WTC11 (cell line): ENCODE results near the gene ZBTB12. TPM values are rescaled to one million over a fixed set of nuclear protein-coding genes. Genes with fewer than 3 reads are reported as not detected.
A peak's percentile ranks its signal among the peaks of the same experiment; 100 is the strongest.

Source experiments
- ATAC-seq: fragments of 200-7000 bp; cut with Tn5 transposase; 2 replicates; pipeline ENCODE4 v1.10.0; 2021; ENCODE audit warnings: mild to moderate bottlenecking, moderate library complexity
- CTCF ChIA-PET: fragments of 300-600 bp; sonication (Branson Sonifier 250); formaldehyde crosslinking; loops from one replicate; lab custom pipeline; 2021; ENCODE audit warnings: antibody characterized with exemption; lab: Charles Lee
- POLR2A ChIA-PET: fragments of 350-600 bp; sonication (Branson Sonifier 250); formaldehyde crosslinking; loops from one replicate; lab custom pipeline; 2021; ENCODE audit warnings: antibody characterized with exemption; lab: Charles Lee
- DNase-seq: peaks from one replicate; pipeline ENCODE4 v3.0.0; 2021; ENCODE audit warnings: low spot score
- H3K27ac Mint-ChIP-seq: 2 replicates; pipeline ENCODE4 v1.8.0; 2021; ENCODE audit warnings: mixed read lengths
- H3K27me3 Mint-ChIP-seq: 2 replicates; pipeline ENCODE4 v1.8.0; 2021; ENCODE audit warnings: low read depth, mild to moderate bottlenecking, moderate library complexity, mixed read lengths
- H3K36me3 Mint-ChIP-seq: 2 replicates; pipeline ENCODE4 v1.8.0; 2021; ENCODE audit warnings: mixed read lengths
- H3K4me1 Mint-ChIP-seq: 2 replicates; pipeline ENCODE4 v1.8.0; 2022; ENCODE audit warnings: mixed read lengths
- H3K4me3 Mint-ChIP-seq: 2 replicates; pipeline ENCODE4 v1.8.0; 2021; ENCODE audit warnings: mild to moderate bottlenecking, moderate library complexity, mixed read lengths
- H3K9me3 Mint-ChIP-seq: 2 replicates; pipeline ENCODE4 v1.8.0; 2021; ENCODE audit warnings: mixed read lengths
- ATF1 ChIP-seq: sonication (generic); formaldehyde crosslinking; IDR thresholded peaks from 2 replicates; pipeline ENCODE4 v1.8.1; 2023; ENCODE audit warnings: mild to moderate bottlenecking, moderate library complexity, missing genetic modification reagents
- ATF3 ChIP-seq: sonication (generic); formaldehyde crosslinking; conservative IDR thresholded peaks from 2 replicates; pipeline ENCODE4 v1.8.1; 2022; ENCODE audit warnings: mild to moderate bottlenecking, missing genetic modification reagents
- CBFB ChIP-seq: sonication (generic); formaldehyde crosslinking; IDR thresholded peaks from 2 replicates; pipeline ENCODE4 v1.8.1; 2022; ENCODE audit warnings: mild to moderate bottlenecking, low read depth, missing genetic modification reagents
- CREM ChIP-seq: sonication (generic); formaldehyde crosslinking; IDR thresholded peaks from 2 replicates; pipeline ENCODE4 v1.8.1; 2022; ENCODE audit warnings: mild to moderate bottlenecking, missing genetic modification reagents, moderate library complexity
- EMX1 ChIP-seq: fragments of 250-450 bp; sonication (Bioruptor Pico); IDR thresholded peaks from 2 replicates; pipeline ENCODE4 v1.8.0; 2021; ENCODE audit warnings: mild to moderate bottlenecking
- ESRRA ChIP-seq: sonication (generic); formaldehyde crosslinking; IDR thresholded peaks from 2 replicates; pipeline ENCODE4 v1.8.1; 2022; ENCODE audit warnings: mild to moderate bottlenecking, missing genetic modification reagents, borderline replicate concordance
- FOXP1 ChIP-seq: sonication (generic); formaldehyde crosslinking; IDR thresholded peaks from 2 replicates; pipeline ENCODE4 v1.8.0; 2022; ENCODE audit warnings: missing genetic modification reagents, mild to moderate bottlenecking, moderate library complexity, borderline replicate concordance
- GRHL2 ChIP-seq: fragments of 250-450 bp; sonication (Bioruptor Pico); IDR thresholded peaks from 2 replicates; pipeline ENCODE4 v1.8.0; 2022; ENCODE audit warnings: mild to moderate bottlenecking, moderate library complexity; ENCODE audit not compliant: insufficient replicate concordance, severe bottlenecking
- HMGA2 ChIP-seq: fragments of 250-450 bp; sonication (Bioruptor Pico); IDR thresholded peaks from 2 replicates; pipeline ENCODE4 v1.4.0; 2021; ENCODE audit warnings: mild to moderate bottlenecking, moderate library complexity
- MAX ChIP-seq: sonication (generic); formaldehyde crosslinking; IDR thresholded peaks from 2 replicates; pipeline ENCODE4 v1.8.0; 2022; ENCODE audit warnings: mild to moderate bottlenecking, missing genetic modification reagents
- MYBL2 ChIP-seq: sonication (generic); formaldehyde crosslinking; IDR thresholded peaks from 2 replicates; pipeline ENCODE4 v1.8.1; 2023; ENCODE audit warnings: mild to moderate bottlenecking, moderate library complexity, missing genetic modification reagents
- NR2C2 ChIP-seq: sonication (generic); formaldehyde crosslinking; IDR thresholded peaks from 2 replicates; pipeline ENCODE4 v1.8.0; 2022; ENCODE audit warnings: mild to moderate bottlenecking, missing genetic modification reagents
- PRRX2 ChIP-seq: fragments of 250-450 bp; sonication (Bioruptor Pico); IDR thresholded peaks from 2 replicates; pipeline ENCODE4 v1.8.0; 2021; ENCODE audit warnings: mild to moderate bottlenecking
- RORB ChIP-seq: fragments of 250-450 bp; sonication (Bioruptor Pico); IDR thresholded peaks from 2 replicates; pipeline ENCODE4 v1.9.0; 2021; ENCODE audit warnings: mild to moderate bottlenecking
- SMAD4 ChIP-seq: sonication (generic); formaldehyde crosslinking; IDR thresholded peaks from 2 replicates; pipeline ENCODE4 v1.8.0; 2022; ENCODE audit warnings: mild to moderate bottlenecking, missing genetic modification reagents
- STAT6 ChIP-seq: sonication (generic); formaldehyde crosslinking; conservative IDR thresholded peaks from 2 replicates; pipeline ENCODE4 v1.8.1; 2023; ENCODE audit warnings: mild to moderate bottlenecking, low read depth, missing genetic modification reagents, moderate library complexity
- TEAD4 ChIP-seq: sonication (generic); formaldehyde crosslinking; IDR thresholded peaks from 2 replicates; pipeline ENCODE4 v1.8.0; 2022; ENCODE audit warnings: mild to moderate bottlenecking, missing genetic modification reagents
- TP53 ChIP-seq: sonication (generic); formaldehyde crosslinking; IDR thresholded peaks from 2 replicates; pipeline ENCODE4 v1.8.1; 2023; ENCODE audit warnings: mild to moderate bottlenecking, missing genetic modification reagents
- ZNF138 ChIP-seq: sonication (generic); formaldehyde crosslinking; conservative IDR thresholded peaks from 2 replicates; pipeline ENCODE4 v1.8.1; 2022; ENCODE audit warnings: mild to moderate bottlenecking, moderate library complexity, missing genetic modification reagents
- ZNF263 ChIP-seq: sonication (generic); formaldehyde crosslinking; IDR thresholded peaks from 2 replicates; pipeline ENCODE4 v1.8.1; 2022; ENCODE audit warnings: low read depth, mild to moderate bottlenecking, moderate library complexity, missing genetic modification reagents
- ZNF281 ChIP-seq: sonication (generic); formaldehyde crosslinking; IDR thresholded peaks from 2 replicates; pipeline ENCODE4 v1.8.0; 2023; ENCODE audit warnings: mild to moderate bottlenecking, missing genetic modification reagents
- ZNF317 ChIP-seq: sonication (generic); formaldehyde crosslinking; IDR thresholded peaks from 2 replicates; pipeline ENCODE4 v1.8.1; 2023; ENCODE audit warnings: low read depth, mild to moderate bottlenecking, moderate library complexity, missing genetic modification reagents, borderline replicate concordance
- total RNA-seq: library from RNA; stranded (reverse); gene quantifications from 3 replicates; pipeline ENCODE4 v1.2.3, GENCODE V29; 2021
- TF ChIP-seq, protein P1 (sequence below): fragments of 200-600 bp; IDR thresholded peaks from 2 replicates; pipeline ENCODE4 v1.8.0; 2022; ENCODE audit warnings: antibody characterized with exemption
- TF ChIP-seq, protein P2 (sequence below): sonication (generic); formaldehyde crosslinking; IDR thresholded peaks from 2 replicates; pipeline ENCODE4 v1.8.0; 2022; ENCODE audit warnings: mild to moderate bottlenecking, missing genetic modification reagents
- TF ChIP-seq, protein P3 (sequence below): fragments of 250-450 bp; sonication (Bioruptor Pico); IDR thresholded peaks from 2 replicates; pipeline ENCODE4 v1.9.0; 2021; ENCODE audit warnings: mild to moderate bottlenecking

ZBTB12 gene
- total RNA-seq, 1 experiment from 2014 or later = 24.0 TPM

GRCh38 chr6:31862344-31863235 lies 39.3 kb downstream of the ZBTB12 start, which contains the start of gene NEU1 (continued):
- no peak for TF ChIP-seq CREM (CRISPR knock-in tag)
- TF ChIP-seq EMX1 = no peak
- no peak; the same call in 1 of the 2 replicates for TF ChIP-seq MYBL2 (CRISPR knock-in tag)
- no peak for TF ChIP-seq FOXP1 (CRISPR knock-in tag)

DNA sequence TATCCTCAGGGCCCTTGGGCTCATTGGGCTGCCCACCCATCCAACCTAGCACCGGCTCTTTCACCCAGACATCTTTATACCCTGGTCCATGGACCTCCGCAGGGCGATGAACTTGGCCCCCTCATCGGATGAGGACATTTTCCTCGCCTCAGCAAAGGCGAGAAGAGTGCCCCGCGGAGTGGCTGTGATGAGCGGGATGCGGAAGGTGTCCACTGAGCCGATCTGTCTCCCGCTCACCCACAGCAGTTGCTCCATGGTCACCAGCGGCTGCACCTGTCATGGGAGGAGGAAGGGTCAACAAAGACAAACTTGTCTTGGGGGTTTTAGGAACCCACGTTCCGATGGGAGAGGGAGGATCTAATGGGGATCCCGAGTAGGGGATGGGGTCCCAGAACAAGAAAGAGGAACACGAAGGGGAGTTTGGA lies 40.0 kb downstream of the ZBTB12 start:
- ChIA-PET CTCF (interaction anchor here (1.1 to 2.0 kb wide), 6 partner anchors 27 to 172 kb away, joined by 3 to 17 read pairs (median 8); no protein-coding TSS in a partner anchor), POLR2A (interaction anchor here (1.0 to 1.9 kb wide), 3 partner anchors 27 to 34 kb away, joined by 4 to 13 read pairs (median 4); partner anchors contain the start of gene HSPA1B)

DNA sequence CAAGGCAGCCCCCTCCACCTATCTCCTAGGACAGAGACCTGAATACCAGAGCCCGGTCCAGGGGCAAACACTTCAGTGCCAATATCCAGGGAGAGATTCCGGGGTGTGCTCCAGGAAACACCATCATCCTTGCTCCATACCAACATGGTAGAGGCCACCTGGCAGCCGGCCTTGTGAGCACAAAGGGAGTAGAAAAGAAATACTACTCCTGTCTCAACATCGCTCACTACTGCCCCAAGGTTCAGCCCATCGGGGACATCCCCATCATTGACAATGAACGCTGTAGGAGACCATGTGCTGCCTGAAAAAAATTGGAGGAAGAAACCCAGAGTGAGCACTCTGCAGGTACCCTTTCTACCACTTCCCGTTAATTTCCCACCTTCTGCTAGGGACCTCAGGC lies 40.7 kb downstream of the ZBTB12 start:
- ChIA-PET POLR2A (no interaction called here), CTCF (no interaction called here)
- DNase-seq = no peak
- peaks cover 2% of the 10 kb centered on the region; the same call in 1 of the 2 replicates for H3K27me3 Mint-ChIP-seq
- H3K9me3 Mint-ChIP-seq = no peaks in the 10 kb centered on the region
- peaks cover 19% of the 10 kb centered on the region for H3K4me1 Mint-ChIP-seq
- ATAC-seq = no peak
- H3K27ac Mint-ChIP-seq = no peak overlapping the region
- peaks cover 21% of the 10 kb centered on the region for H3K36me3 Mint-ChIP-seq
- H3K4me3 Mint-ChIP-seq = peak overlapping the region; percentile 97
- TF ChIP-seq PRRX2 (CRISPR knock-in tag) = no peak
- TF ChIP-seq, protein P1, sequence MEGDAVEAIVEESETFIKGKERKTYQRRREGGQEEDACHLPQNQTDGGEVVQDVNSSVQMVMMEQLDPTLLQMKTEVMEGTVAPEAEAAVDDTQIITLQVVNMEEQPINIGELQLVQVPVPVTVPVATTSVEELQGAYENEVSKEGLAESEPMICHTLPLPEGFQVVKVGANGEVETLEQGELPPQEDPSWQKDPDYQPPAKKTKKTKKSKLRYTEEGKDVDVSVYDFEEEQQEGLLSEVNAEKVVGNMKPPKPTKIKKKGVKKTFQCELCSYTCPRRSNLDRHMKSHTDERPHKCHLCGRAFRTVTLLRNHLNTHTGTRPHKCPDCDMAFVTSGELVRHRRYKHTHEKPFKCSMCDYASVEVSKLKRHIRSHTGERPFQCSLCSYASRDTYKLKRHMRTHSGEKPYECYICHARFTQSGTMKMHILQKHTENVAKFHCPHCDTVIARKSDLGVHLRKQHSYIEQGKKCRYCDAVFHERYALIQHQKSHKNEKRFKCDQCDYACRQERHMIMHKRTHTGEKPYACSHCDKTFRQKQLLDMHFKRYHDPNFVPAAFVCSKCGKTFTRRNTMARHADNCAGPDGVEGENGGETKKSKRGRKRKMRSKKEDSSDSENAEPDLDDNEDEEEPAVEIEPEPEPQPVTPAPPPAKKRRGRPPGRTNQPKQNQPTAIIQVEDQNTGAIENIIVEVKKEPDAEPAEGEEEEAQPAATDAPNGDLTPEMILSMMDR = no peak
- no peak for TF ChIP-seq SMAD4 (CRISPR knock-in tag)
- TF ChIP-seq, protein P2, sequence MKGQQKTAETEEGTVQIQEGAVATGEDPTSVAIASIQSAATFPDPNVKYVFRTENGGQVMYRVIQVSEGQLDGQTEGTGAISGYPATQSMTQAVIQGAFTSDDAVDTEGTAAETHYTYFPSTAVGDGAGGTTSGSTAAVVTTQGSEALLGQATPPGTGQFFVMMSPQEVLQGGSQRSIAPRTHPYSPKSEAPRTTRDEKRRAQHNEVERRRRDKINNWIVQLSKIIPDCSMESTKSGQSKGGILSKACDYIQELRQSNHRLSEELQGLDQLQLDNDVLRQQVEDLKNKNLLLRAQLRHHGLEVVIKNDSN (CRISPR knock-in tag) = no peak
- no peak for TF ChIP-seq ATF3
- no peak for TF ChIP-seq HMGA2
- no peak for TF ChIP-seq MAX (CRISPR knock-in tag)
- no peak for TF ChIP-seq ZNF317
- TF ChIP-seq TP53 = no peak
- TF ChIP-seq, protein P3, sequence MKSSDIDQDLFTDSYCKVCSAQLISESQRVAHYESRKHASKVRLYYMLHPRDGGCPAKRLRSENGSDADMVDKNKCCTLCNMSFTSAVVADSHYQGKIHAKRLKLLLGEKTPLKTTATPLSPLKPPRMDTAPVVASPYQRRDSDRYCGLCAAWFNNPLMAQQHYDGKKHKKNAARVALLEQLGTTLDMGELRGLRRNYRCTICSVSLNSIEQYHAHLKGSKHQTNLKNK (CRISPR knock-in tag) = no peak
- no peak for TF ChIP-seq ZNF138 (CRISPR knock-in tag)
- no peak for TF ChIP-seq ZNF281 (CRISPR knock-in tag)
- TF ChIP-seq NR2C2 (CRISPR knock-in tag) = no peak
- no peak for TF ChIP-seq CBFB (CRISPR knock-in tag)

More for the DNA sequence above, 40.0 kb downstream of the ZBTB12 start:
- H3K9me3 Mint-ChIP-seq = no peaks in the 10 kb centered on the region
- peak overlapping the region; percentile 97 for H3K4me3 Mint-ChIP-seq
- peaks cover 2% of the 10 kb centered on the region; the same call in 1 of the 2 replicates for H3K27me3 Mint-ChIP-seq
- no peak for DNase-seq
- peaks cover 19% of the 10 kb centered on the region for H3K4me1 Mint-ChIP-seq
- TF ChIP-seq ESRRA (CRISPR knock-in tag) (no peak), ZNF263 (no peak), TEAD4 (CRISPR knock-in tag) (no peak), STAT6 (CRISPR knock-in tag) (no peak), GRHL2 (CRISPR knock-in tag) (no peak), RORB (CRISPR knock-in tag) (no peak), ATF1 (CRISPR knock-in tag) (no peak)
- no peak for ATAC-seq
- peaks cover 20% of the 10 kb centered on the region for H3K36me3 Mint-ChIP-seq
- peak overlapping the region; percentile 56; the same call in 1 of the 2 replicates for H3K27ac Mint-ChIP-seq
